Measurements from ENCODE around the gene PLEKHM3. TPM values are rescaled to one million over a fixed set of nuclear protein-coding genes. Genes with fewer than 3 reads are reported as not detected.
"Not testable (repeated sequence)": the region's sequence is repeated elsewhere in the genome, so short reads cannot be mapped to it uniquely, and the experiment has no call there.

The PLEKHM3 gene
- total and polyA plus RNA-seq, 4 donors = 15.6 to 34.5 (median 18.3) TPM

- Histone ChIP-seq H3K9me3 (ENCODE audit: control insufficient read depth, insufficient read depth, low read length) (no peaks in the 10 kb centered on the region), H3K4me1 (ENCODE audit: control insufficient read depth, insufficient read depth, low read length) (no peaks in the 10 kb centered on the region), H3K27ac (ENCODE audit: low read depth, low read length) (no peak overlapping the region), H3K4me3 (ENCODE audit: low read depth, low read length) (no peak overlapping the region), H3K27me3 (ENCODE audit: control insufficient read depth, insufficient read depth, low read length) (no peaks in the 10 kb centered on the region), H3K36me3 (ENCODE audit: control insufficient read depth, insufficient read depth, low read length) (no peaks in the 10 kb centered on the region)
- WGBS (ENCODE audit: insufficient coverage) = 72% methylated on average over 3 of the region's 3 CpGs
- no peak for DNase-seq (ENCODE audit: low read depth in 4 of 6, low spot score in 6 of 6)
Measured at GRCh38 chr2:207956771-207957170, 68.6 kb downstream of the PLEKHM3 start.

GRCh38 chr2:207955456-207955855 is 69.9 kb downstream of the PLEKHM3 start:
- Histone ChIP-seq H3K36me3 (ENCODE audit: control insufficient read depth, insufficient read depth, low read length) (no peaks in the 10 kb centered on the region), H3K4me1 (ENCODE audit: control insufficient read depth, insufficient read depth, low read length) (no peaks in the 10 kb centered on the region), H3K27ac (ENCODE audit: low read depth, low read length) (no peak overlapping the region), H3K9me3 (ENCODE audit: control insufficient read depth, insufficient read depth, low read length) (no peaks in the 10 kb centered on the region), H3K27me3 (ENCODE audit: control insufficient read depth, insufficient read depth, low read length) (no peaks in the 10 kb centered on the region), H3K4me3 (ENCODE audit: low read depth, low read length) (no peak overlapping the region)
- WGBS (ENCODE audit: insufficient coverage) = no CpG with 5 or more reads among the region's 1 CpG
- DNase-seq (ENCODE audit: low read depth in 4 of 6, low spot score in 6 of 6) = no peak

- no peak for DNase-seq (ENCODE audit: low read depth in 4 of 6, low spot score in 6 of 6)
- H3K4me3 ChIP-seq (ENCODE audit: low read depth, low read length) = no peak overlapping the region
- H3K9me3 ChIP-seq (ENCODE audit: control insufficient read depth, insufficient read depth, low read length) = no peaks in the 10 kb centered on the region
- no CpG with 5 or more reads among the region's 3 CpGs for WGBS (ENCODE audit: insufficient coverage)
- no peak overlapping the region for H3K27ac ChIP-seq (ENCODE audit: low read depth, low read length)
- no peaks in the 10 kb centered on the region for H3K27me3 ChIP-seq (ENCODE audit: control insufficient read depth, insufficient read depth, low read length)
- no peaks in the 10 kb centered on the region for H3K36me3 ChIP-seq (ENCODE audit: control insufficient read depth, insufficient read depth, low read length)
- H3K4me1 ChIP-seq (ENCODE audit: control insufficient read depth, insufficient read depth, low read length) = no peaks in the 10 kb centered on the region
Measured at GRCh38 chr2:207953354-207953753, 72.0 kb downstream of the PLEKHM3 start.

- no peaks in the 10 kb centered on the region for H3K27me3 ChIP-seq (ENCODE audit: control insufficient read depth, insufficient read depth, low read length)
- no peaks in the 10 kb centered on the region for H3K36me3 ChIP-seq (ENCODE audit: control insufficient read depth, insufficient read depth, low read length)
- H3K4me3 ChIP-seq (ENCODE audit: low read depth, low read length) = no peak overlapping the region
- no peak overlapping the region for H3K27ac ChIP-seq (ENCODE audit: low read depth, low read length)
- DNase-seq (ENCODE audit: low read depth in 4 of 6, low spot score in 6 of 6) = no peak
- no CpG with 5 or more reads among the region's 6 CpGs for WGBS (ENCODE audit: insufficient coverage)
- H3K9me3 ChIP-seq (ENCODE audit: control insufficient read depth, insufficient read depth, low read length) = no peaks in the 10 kb centered on the region
- H3K4me1 ChIP-seq (ENCODE audit: control insufficient read depth, insufficient read depth, low read length) = no peaks in the 10 kb centered on the region
Measured at GRCh38 chr2:207952564-207953345, 72.6 kb downstream of the PLEKHM3 start.

- Histone ChIP-seq H3K4me1 (ENCODE audit: control insufficient read depth, insufficient read depth, low read length) (no peaks in the 10 kb centered on the region), H3K36me3 (ENCODE audit: control insufficient read depth, insufficient read depth, low read length) (no peaks in the 10 kb centered on the region), H3K4me3 (ENCODE audit: low read depth, low read length) (no peak overlapping the region), H3K9me3 (ENCODE audit: control insufficient read depth, insufficient read depth, low read length) (no peaks in the 10 kb centered on the region), H3K27me3 (ENCODE audit: control insufficient read depth, insufficient read depth, low read length) (no peaks in the 10 kb centered on the region), H3K27ac (ENCODE audit: low read depth, low read length) (no peak overlapping the region)
- no peak for DNase-seq (ENCODE audit: low read depth in 4 of 6, low spot score in 6 of 6)
- WGBS (ENCODE audit: insufficient coverage) = no CpG with 5 or more reads among the region's 5 CpGs
Measured at GRCh38 chr2:207951734-207952470, 73.4 kb downstream of the PLEKHM3 start.

- no CpG with 5 or more reads among the region's 2 CpGs for WGBS (ENCODE audit: insufficient coverage)
- H3K9me3 ChIP-seq (ENCODE audit: control insufficient read depth, insufficient read depth, low read length) = no peaks in the 10 kb centered on the region
- H3K4me3 ChIP-seq (ENCODE audit: low read depth, low read length) = no peak overlapping the region
- H3K36me3 ChIP-seq (ENCODE audit: control insufficient read depth, insufficient read depth, low read length) = no peaks in the 10 kb centered on the region
- H3K4me1 ChIP-seq (ENCODE audit: control insufficient read depth, insufficient read depth, low read length) = no peaks in the 10 kb centered on the region
- H3K27ac ChIP-seq (ENCODE audit: low read depth, low read length) = no peak overlapping the region
- DNase-seq (ENCODE audit: low read depth in 4 of 6, low spot score in 6 of 6) = no peak
- no peaks in the 10 kb centered on the region for H3K27me3 ChIP-seq (ENCODE audit: control insufficient read depth, insufficient read depth, low read length)
Measured at GRCh38 chr2:207950761-207951114, 74.6 kb downstream of the PLEKHM3 start.

GRCh38 chr2:207950063-207950760 is 75.1 kb downstream of the PLEKHM3 start:
- Histone ChIP-seq H3K27me3 (ENCODE audit: control insufficient read depth, insufficient read depth, low read length) (no peaks in the 10 kb centered on the region), H3K4me1 (ENCODE audit: control insufficient read depth, insufficient read depth, low read length) (no peaks in the 10 kb centered on the region), H3K9me3 (ENCODE audit: control insufficient read depth, insufficient read depth, low read length) (no peaks in the 10 kb centered on the region), H3K4me3 (ENCODE audit: low read depth, low read length) (no peak overlapping the region), H3K36me3 (ENCODE audit: control insufficient read depth, insufficient read depth, low read length) (peaks cover 2% of the 10 kb centered on the region), H3K27ac (ENCODE audit: low read depth, low read length) (no peak overlapping the region)
- no peak for DNase-seq (ENCODE audit: low read depth in 4 of 6, low spot score in 6 of 6)
- WGBS (ENCODE audit: insufficient coverage) = 91% methylated on average over 1 of the region's 8 CpGs

GRCh38 chr2:207949245-207949644 is 76.1 kb downstream of the PLEKHM3 start:
- no CpG with 5 or more reads among the region's 1 CpG for WGBS (ENCODE audit: insufficient coverage)
- H3K36me3 ChIP-seq (ENCODE audit: control insufficient read depth, insufficient read depth, low read length); DNase-seq (ENCODE audit: low read depth in 4 of 6, low spot score in 6 of 6); H3K27ac ChIP-seq (ENCODE audit: low read depth, low read length); H3K4me3 ChIP-seq (ENCODE audit: low read depth, low read length); H3K27me3 ChIP-seq (ENCODE audit: control insufficient read depth, insufficient read depth, low read length); H3K4me1 ChIP-seq (ENCODE audit: control insufficient read depth, insufficient read depth, low read length); H3K9me3 ChIP-seq (ENCODE audit: control insufficient read depth, insufficient read depth, low read length): not testable (repeated sequence)

- no peak overlapping the region for H3K27ac ChIP-seq (ENCODE audit: low read depth, low read length)
- H3K9me3 ChIP-seq (ENCODE audit: control insufficient read depth, insufficient read depth, low read length) = no peaks in the 10 kb centered on the region
- no peaks in the 10 kb centered on the region for H3K27me3 ChIP-seq (ENCODE audit: control insufficient read depth, insufficient read depth, low read length)
- no peak for DNase-seq (ENCODE audit: low read depth in 4 of 6, low spot score in 6 of 6)
- H3K4me1 ChIP-seq (ENCODE audit: control insufficient read depth, insufficient read depth, low read length) = no peaks in the 10 kb centered on the region
- WGBS (ENCODE audit: insufficient coverage) = 47% methylated on average over 4 of the region's 4 CpGs
- H3K36me3 ChIP-seq (ENCODE audit: control insufficient read depth, insufficient read depth, low read length) = peaks cover 7% of the 10 kb centered on the region
- no peak overlapping the region for H3K4me3 ChIP-seq (ENCODE audit: low read depth, low read length)
Measured at GRCh38 chr2:207944979-207945600, 80.2 kb downstream of the PLEKHM3 start.
